Stimulated activated CD4-positive, alpha-beta T cell treated with anti-CD3 and anti-CD28 coated beads, Interleukin-12 subunit alpha, Interleukin-12 subunit beta, amount 100 ng/mL, for 24 hours (primary cell): ENCODE results near the gene NTSR2.

Source experiments
- DNase-seq, 2 experiments: peaks; one replicate each; pipeline ENCODE4 v3.0.0-alpha.2; 2020; ENCODE audit warnings: low read depth in 2 of 2

NTSR2 gene

DNA sequence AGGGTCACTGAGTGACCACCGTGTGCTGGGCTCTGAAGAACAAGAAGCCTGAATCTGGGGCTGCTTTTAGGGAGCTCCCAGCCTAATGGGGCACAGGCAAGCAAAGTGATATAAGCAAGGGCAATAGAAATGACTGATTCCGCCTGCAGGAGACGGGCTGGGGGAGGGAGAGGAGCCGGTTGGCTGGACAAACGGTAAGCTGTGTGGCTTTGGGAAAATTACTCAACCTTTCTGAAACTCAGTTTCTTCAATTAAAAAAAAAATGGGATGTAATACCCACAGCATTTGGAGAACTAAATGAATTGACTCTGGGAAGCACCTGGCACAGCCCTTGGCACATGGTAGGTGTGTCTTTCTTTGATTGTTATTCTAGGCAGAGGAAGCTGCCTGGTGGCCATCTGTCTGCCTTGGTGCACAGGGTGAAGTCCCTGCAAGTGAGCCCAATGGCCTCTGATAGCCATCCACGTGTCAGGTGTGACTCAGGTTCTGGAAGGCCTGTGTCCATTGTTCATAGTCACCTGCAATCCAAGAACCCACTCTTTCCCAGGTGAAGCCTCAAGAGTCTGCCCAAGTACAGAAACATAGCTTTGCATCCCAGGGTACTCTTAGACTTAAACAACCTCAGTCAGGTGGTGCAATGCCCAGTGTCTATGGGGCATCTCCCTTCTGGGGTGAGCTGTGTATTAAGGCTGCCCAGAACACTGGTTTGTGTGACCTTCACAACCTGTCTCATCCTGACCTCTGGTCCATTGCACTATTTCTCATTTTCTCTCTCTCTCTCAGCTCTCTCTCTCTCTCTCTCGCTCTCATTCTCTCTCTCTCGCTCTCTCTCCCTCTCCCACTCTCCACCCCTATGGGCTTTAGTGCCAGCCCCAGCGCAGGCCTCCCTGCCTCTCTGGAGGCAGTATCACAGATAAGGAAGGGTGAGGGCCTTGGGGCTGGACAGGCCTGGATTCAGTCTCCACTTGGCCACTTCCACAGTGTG, 30.0 kb upstream of the NTSR2 start:
- no peak for DNase-seq

GRCh38 chr2:11698009-11698922, 28.3 kb upstream of the NTSR2 start:
- DNase-seq: no peak

DNA sequence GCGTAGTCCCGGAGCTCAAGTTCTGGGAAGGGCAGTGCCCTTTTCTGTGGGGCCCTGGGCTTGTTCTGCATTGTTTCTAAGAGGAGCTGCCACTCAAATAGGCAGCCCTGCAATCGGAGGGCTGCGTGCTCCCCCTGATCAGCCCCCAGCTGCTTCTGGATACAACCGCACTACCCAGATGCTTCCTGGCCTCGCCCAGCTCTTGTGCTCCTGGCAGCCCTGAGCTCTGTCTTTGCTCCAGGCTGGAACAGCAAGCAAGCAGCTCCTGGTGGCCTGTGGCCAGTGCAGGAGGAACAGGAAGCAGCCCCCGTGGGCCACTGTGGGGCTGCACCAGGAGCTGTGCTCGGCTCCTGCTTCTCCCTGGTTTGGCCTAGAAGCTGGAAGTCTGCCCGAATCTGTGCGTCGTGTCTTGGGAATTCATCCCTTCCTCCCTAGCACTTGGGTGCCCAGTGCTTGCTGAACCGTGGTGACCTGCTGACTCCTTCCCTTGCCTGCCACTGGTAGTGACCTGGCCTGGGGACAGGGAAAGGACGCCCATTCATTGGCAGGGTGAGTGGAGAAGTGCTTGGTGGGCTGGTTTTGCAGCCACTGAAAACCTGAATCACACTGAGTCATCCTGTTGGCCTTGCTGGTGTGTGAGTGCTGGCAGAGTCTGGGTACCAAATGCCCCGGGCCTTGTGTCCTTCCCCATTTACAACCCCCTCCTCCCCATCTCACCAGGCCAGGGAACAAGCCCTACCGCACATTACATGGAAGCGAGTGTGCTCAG, 27.3 kb upstream of the NTSR2 start:
- no peak for DNase-seq

- no peak for DNase-seq
Observed at GRCh38 chr2:11696736-11697102, 26.7 kb upstream of the NTSR2 start.

DNA sequence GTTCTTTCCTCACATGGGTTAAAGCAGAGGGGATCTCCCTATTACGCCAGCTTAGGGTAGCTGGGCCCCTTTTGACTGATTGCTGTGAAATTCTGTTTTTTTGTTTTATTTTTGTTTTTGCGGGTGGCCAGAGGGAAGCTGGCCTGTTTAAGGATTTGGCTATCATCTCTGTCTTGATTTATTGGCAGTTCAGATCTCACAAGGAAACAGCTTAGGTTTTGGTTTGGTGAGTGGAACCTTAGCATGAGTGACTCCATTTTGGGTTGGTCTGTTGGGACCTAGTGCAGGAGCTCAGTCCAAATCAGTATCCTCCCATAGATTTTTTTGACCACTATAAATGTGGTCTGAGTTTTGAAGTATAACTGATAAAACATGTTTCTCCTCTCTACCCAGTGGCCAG, 25.6 kb upstream of the NTSR2 start:
- no peak for DNase-seq

- DNase-seq: peak; percentile 35 to 53
Observed at GRCh38 chr2:11692966-11693521, 23.0 kb upstream of the NTSR2 start.

DNA sequence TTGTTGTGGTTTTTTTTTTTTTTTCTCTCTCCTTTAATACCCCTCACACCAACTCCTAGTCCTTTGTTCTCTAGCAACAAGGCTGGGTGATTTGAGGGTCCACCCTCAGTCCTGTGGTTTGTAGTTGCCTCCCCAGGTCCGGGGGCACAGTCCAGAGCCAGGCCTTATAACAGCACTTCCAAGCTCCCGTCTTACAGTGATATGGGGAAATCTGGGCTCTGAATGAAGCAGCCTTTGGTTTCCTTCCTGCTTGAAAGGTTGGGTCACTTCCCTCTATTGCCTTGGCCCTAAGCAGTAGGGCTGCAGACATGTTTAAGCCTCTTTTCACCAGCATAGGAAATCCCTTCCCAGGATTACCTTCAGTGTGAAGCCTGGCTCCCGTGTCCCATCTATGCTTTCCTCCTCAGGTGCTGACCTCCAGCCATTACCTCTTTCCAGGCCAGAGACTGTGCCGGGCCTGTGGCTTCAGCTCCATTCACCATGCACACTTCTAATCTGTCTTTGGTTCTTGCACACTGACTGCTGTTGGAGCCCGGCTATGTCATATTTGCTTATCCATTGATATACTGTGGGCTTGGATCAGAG, 21.2 kb upstream of the NTSR2 start:
- no peak for DNase-seq

- DNase-seq: peak; percentile 72 to 84
Observed at GRCh38 chr2:11688222-11689069, 18.5 kb upstream of the NTSR2 start.

GRCh38 chr2:11687736-11688135, 17.7 kb upstream of the NTSR2 start:
- DNase-seq: no peak

DNA sequence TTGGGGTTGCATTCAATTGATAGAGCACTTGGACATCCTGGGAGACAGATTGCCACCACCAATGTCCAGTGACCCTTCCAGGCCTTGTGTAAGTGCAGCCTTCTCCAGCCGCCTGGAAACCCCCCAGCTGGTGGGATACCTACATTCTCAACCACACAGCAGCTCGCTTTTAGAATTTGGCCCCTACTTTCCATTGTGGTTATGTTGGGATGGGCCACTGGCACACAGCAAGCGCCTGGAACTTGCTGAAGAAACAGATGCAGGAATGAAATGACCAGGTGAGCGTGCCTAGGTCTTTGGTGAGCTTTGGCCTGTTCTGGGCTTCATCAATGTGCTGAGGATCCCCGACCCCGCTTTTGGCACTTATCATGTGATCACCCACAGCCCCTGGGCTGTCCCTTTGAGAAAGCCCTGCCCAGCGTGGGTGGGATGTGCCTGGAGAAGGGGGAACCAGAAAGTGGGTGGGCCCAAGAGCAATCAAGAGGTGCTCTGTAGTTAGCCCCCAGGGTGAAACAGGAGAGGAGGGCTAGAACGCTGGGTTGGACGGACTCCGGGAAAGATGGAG, 16.0 kb upstream of the NTSR2 start:
- no peak for DNase-seq

GRCh38 chr2:11684894-11685460, 15.0 kb upstream of the NTSR2 start:
- DNase-seq: no peak

DNA sequence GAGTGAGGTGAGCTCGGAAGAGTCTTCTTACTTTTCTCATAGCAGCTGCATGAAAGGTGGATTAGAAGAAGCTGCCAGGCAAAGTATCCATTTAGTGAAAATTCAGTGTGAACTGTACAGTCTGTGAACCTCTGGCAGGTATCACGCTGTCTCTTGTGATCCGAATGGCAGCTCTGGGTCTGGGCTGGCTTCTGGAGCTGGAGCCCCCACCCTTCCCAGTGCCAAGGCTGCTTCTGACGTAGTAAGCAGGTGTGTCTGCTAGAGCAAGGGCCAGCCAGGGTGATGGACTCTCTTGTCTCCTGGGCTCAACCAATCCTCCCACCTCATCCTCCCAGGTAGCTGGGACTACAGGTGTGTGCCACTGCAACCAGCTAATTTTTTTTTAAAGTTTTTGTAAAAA, 14.0 kb upstream of the NTSR2 start:
- no peak for DNase-seq

DNA sequence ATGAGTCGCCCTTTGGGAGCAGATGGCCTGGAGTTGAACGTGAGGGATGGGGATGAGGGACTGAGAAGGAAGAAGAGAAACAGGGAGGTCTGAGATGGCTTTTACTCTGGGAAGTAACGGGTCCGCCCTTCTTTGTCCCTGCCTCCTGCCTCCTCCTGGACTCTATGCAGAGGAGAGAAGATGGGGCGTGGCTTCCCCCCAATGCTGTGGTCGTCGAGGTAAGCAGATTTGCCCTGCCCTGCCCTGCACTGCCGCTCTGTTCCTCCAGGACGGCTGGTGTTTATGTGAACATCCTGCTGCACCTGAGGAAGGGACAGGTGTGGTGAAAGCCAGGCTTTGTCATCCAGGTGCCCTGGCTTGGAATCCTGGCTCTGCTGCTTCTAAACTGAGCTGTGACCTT, 13.5 kb upstream of the NTSR2 start:
- no peak for DNase-seq

- DNase-seq: no peak
Observed at GRCh38 chr2:11682590-11682915, 12.6 kb upstream of the NTSR2 start.

DNA sequence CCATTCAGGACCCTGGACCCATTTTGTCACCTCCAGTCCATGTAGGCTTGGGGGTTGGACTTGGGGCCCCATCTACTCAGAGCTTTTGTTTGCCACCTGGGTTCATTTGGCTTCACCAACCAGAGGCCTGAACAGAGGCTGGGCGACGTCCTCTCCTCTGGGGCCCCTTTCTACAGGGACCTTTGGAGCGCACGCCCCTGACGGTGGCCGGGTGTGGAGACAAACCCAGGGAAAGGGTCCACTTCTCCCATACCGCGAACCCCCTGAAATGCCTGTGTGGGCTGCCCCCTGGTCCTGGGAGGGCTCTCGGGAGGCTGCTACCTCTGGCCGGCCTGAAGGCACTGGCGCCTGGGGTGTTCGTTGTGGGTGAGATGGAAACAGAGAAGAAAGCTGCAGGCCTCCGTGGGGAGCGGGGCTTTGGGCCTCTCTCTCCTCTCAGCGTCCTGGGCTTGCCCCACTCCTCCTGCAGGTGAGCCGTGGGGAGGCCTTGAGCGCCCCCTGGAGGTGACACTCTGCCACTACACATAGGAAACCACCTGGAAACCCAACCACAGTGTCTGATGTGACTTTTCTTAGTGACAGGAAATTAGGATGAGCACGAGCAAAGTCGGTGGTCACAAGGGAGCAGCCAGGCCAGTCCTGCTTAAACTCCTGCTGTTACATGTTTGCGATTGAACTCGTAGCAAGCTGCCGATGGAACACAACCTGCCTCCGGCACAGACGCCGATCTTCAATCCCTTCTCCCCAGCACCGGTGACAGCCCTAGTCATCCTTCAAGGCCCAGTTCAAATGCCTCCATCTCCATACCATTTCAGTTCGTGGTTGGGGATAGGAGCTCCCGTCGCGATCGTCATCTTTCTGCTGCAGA, 12.0 kb upstream of the NTSR2 start:
- peak; percentile 23 to 58 for DNase-seq

GRCh38 chr2:11680901-11681721, 11.1 kb upstream of the NTSR2 start:
- DNase-seq: no peak

DNA sequence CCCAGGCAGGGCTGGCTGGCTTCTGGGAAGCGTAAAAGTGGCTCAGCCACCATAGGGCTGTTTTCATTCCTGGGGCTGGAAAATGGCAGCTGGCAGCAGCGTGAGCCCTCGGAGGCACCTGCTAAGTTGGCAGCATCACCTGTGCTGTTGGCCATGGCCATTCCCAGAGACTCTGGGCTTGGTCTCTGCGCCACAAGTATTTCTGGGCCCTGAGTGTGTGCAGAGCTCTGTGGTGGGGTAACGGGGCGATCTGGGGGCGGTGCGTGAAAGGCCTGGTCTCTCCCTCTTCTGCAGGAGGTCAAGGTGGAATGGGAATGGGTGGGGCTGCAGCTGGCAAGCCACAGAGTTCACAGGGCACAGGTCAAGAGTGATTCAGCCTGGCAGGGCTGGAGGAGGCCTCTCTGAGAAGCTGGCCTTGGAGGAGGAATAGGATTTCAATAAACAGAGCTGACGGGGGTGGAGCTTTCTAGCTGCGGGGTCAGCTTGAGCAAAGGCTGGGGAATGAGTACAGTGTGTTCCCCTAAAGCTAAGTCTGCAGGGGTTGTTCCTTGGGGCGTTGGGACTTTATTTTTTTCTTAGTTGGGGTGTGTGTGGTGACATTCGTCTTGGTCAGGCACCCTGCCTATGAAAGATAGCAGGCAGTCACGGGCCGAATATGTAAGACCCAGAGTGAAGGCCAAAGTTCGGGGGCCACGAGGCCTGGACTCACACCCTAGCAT, 10.3 kb upstream of the NTSR2 start:
- no peak for DNase-seq
